Stimulated activated effector memory CD8-positive, alpha-beta T cell treated with anti-CD3 and anti-CD28 coated beads, Interleukin-12 subunit alpha, Interleukin-12 subunit beta, amount 100 ng/mL, for 72 hours (primary cell): ENCODE results near the gene ZNF333.

Experiments
- ATAC-seq: fragments of 150-1000 bp; cut with Tn5 transposase; 2 replicates; pipeline ENCODE4 v1.10.0; 2021
- DNase-seq, 2 donors: peaks; one replicate each; pipeline ENCODE4 v3.0.0; 2021 to 2022; ENCODE audit warnings: low spot score in 2 of 2
- H3K27ac Mint-ChIP-seq: one replicate; pipeline ENCODE4 v1.8.0; 2022; ENCODE audit warnings: mild to moderate bottlenecking, mixed read lengths
- H3K36me3 Mint-ChIP-seq: one replicate; pipeline ENCODE4 v1.8.0; 2022; ENCODE audit warnings: mild to moderate bottlenecking, mixed read lengths
- H3K4me1 Mint-ChIP-seq: one replicate; pipeline ENCODE4 v1.8.0; 2022; ENCODE audit warnings: mixed read lengths
- H3K4me3 Mint-ChIP-seq: one replicate; pipeline ENCODE4 v1.8.0; 2022; ENCODE audit warnings: mild to moderate bottlenecking, mixed read lengths
- H3K9me3 Mint-ChIP-seq: one replicate; pipeline ENCODE4 v1.8.0; 2022; ENCODE audit warnings: mixed read lengths

The ZNF333 gene

GRCh38 chr19:14782626-14783409, 93.0 kb downstream of the ZNF333 start:
- Mint-ChIP-seq H3K27ac (no peak overlapping the region), H3K36me3 (no peaks in the 10 kb centered on the region), H3K4me1 (peaks cover 25% of the 10 kb centered on the region), H3K9me3 (no peaks in the 10 kb centered on the region), H3K4me3 (no peak overlapping the region)
- no peak for ATAC-seq
- no peak for DNase-seq
